GM19467 (cell line): ENCODE results near the gene NFIA.

Experiments
- ATAC-seq: cut with Tn5 transposase; IDR thresholded peaks from one replicate; pipeline ENCODE4 v1.9.1; 2021; ENCODE audit warnings: mild to moderate bottlenecking, moderate library complexity; ENCODE audit not compliant: unreplicated experiment

Gene NFIA

DNA sequence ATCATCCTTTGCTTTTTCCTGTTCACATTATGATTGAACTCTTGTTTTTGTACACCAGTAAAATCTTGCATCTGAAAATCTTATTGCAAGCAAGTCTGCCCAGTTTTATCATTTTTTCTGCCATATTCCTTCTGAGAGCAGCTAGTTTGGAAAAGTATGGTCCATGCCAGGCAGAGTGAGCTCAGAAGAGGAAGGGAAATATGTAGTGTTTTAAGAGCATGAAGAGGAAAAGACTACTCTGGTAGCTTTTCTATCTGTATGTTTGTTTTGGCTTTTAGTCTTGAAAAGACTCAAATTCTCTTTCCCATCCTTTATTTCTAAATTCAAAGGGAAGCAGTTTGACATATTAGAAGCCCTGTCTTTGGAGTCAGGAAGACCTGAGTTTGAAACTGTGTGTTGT lies 125.8 kb downstream of the NFIA start:
- ATAC-seq: no peak

DNA sequence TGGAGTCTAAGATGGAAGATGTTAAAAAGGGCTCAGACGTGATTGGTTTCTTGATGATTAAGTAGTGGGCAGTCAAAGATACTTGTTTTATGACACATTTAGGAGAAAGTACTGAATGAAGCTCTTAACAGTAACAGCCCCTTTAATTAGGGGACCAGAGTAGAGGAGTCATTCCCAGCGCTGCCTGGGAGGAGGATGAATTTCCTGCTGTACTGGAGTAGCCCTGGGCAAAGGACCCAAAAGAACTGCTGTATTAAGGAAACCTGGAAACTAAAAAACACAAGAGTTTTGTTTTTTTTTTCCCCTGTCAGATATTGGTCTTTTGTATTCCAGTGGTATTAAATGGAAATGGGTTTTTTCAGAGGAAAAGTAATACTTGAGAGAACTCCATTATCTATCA lies 126.5 kb downstream of the NFIA start:
- ATAC-seq: no peak

GRCh38 chr1:61210435-61211154 lies 128.2 kb downstream of the NFIA start:
- ATAC-seq: no peak

GRCh38 chr1:61213245-61214011 lies 131.1 kb downstream of the NFIA start:
- ATAC-seq: no peak

GRCh38 chr1:61215119-61215518 lies 132.8 kb downstream of the NFIA start:
- ATAC-seq: no peak

GRCh38 chr1:61215676-61216289 lies 133.4 kb downstream of the NFIA start:
- ATAC-seq: no peak

GRCh38 chr1:61220536-61220935 lies 138.2 kb downstream of the NFIA start:
- no peak for ATAC-seq

GRCh38 chr1:61221642-61222041 lies 139.3 kb downstream of the NFIA start:
- no peak for ATAC-seq

DNA sequence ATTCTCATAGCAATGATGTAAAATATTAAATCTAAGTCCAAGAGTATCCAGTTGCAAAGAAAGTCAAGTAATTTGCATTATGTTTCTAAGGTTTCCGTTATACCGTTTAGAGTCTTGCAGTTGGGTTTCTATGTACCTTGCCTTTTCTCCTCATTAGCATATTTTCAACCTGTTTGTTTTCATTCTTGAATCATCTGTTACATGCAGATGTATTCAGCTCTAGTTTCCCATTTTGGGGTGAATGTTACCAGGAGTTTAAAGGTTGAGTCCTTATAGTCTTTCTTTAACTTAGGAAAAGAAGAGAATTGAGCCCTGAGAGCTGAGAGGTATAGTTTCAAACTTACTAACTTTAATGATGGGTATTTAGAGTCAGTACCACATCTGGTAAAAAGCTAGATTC lies 139.9 kb downstream of the NFIA start:
- ATAC-seq: no peak

DNA sequence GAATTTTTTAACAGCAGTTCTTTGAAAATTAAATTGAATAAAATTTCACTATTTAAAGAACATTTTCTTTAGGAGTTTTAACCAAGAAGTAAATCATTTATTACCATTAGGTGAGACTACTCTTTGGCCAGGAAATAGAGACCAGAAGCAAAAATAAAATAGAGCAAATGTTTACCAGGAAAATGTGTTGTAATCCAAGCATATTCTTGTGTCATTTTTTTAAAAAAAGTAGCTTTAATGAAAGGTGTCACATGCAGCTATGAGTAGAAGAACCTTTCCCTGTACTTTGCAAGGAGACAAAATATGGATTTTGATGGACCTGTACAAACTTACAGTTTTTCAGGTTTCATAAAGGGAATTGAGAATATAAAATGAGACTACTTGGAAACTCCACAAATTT lies 140.8 kb downstream of the NFIA start:
- no peak for ATAC-seq

DNA sequence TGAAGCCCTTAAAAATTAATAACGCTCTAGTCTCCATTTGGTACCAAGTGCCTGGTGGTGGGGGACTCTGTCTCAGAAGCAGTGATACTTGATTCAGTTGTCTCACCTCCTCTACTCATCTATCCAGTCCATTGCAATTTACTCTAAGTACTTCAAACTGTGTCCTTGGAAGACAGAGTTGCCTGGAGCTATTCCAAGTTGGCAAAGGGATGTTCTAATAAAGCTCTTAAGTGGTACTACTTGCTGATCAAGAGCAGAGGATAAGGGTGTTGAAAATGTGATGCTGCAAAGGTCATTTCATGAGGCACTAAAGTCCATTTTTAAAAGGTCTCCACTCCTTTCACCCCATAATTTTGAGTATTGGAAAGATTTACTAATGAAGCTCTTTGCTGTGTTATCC lies 142.2 kb downstream of the NFIA start:
- no peak for ATAC-seq

- ATAC-seq: no peak
Measured at GRCh38 chr1:61225478-61225877, 143.1 kb downstream of the NFIA start.

DNA sequence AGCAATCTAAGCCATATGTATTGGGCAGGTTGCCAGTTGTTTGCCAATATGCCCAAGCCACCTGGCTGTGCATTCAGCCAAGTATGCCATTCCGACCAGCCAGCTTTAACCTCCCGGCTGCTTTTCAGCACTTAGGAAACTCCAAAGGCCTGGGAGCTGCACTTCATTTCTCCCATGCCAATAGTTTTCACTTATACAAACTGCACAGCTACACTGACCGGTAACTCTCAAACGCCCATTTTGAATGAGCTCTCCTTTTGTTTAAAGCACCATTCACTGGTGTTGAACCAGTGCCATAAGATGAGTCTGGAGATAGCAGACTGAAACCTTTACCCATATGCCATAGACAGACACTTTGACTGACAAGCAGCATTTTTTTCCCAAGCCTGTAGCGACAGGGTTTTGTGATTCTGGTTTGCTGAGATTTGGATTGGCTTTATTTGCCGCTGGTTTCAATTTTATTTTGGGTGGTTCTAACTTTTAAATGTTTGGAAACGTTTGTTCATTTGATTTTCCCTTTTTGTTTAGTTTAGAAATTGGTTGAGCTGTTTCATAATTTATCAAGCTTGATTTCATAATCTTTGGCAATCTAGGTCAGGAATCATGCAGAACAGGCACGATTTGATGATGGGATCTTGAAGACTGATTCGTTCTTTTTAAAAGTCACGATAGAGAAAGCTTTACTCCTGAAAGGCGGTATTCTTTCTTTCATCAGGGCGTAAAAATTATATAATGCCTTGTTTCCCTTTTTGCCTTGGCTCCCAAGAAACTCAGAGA lies 144.6 kb downstream of the NFIA start:
- no peak for ATAC-seq

GRCh38 chr1:61227857-61228550 lies 145.6 kb downstream of the NFIA start:
- ATAC-seq: no peak

DNA sequence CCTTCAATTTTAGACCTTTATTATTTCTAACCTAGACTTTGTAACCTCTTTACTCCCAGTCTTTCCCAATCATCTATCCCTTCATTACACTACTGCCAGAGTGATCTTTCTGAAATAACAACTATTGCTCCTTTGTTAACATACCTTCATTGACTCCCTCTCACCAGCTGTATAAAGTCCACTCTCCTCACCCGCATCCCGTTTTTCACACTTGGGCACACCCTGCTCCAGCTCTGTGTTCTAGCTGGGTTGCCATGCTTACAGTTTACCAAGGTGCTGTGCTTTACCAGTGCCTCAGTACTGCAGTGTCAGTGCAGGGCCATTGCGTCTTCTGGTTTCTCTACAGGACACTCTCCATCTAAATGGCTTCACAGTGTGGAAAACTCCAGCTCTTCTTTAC lies 148.2 kb downstream of the NFIA start:
- ATAC-seq: no peak

GRCh38 chr1:61231795-61232194 lies 149.4 kb downstream of the NFIA start:
- no peak for ATAC-seq

GRCh38 chr1:61233121-61233660 lies 150.8 kb downstream of the NFIA start:
- no peak for ATAC-seq

DNA sequence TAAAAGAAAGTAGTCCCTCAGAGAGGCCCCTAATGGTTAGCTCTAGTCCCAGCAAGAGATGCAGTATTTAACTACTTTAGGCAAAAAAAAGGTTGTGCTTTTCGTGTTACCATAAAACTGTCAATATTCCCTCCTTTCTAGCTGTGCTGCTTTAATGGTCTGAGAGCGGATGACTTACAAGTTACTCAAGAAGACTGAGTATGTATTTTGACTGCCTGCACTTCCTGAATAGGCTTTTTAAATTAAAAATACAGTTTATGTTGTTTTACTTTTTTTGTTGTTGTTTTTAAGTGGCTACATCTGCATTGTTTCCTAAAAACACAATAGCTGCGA lies 152.2 kb downstream of the NFIA start:
- no peak for ATAC-seq

DNA sequence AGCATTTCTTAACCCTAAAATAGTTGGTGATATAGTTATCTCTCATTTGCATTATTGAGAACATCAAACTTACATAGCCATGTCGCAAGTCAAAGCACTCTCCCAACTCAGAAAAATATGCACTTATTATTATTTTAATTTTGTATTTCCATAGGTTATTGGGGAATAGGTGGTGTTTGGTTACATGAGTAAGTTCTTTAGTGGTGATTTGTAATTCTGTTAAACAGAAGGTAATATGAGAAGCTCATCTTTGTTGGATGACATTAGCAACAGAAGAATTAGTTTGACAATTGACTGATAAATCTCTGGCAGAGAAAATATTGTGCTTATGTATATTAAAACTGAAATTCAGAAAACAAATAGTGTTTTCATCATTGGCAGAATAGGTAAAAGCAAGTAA lies 154.8 kb downstream of the NFIA start:
- ATAC-seq: no peak

DNA sequence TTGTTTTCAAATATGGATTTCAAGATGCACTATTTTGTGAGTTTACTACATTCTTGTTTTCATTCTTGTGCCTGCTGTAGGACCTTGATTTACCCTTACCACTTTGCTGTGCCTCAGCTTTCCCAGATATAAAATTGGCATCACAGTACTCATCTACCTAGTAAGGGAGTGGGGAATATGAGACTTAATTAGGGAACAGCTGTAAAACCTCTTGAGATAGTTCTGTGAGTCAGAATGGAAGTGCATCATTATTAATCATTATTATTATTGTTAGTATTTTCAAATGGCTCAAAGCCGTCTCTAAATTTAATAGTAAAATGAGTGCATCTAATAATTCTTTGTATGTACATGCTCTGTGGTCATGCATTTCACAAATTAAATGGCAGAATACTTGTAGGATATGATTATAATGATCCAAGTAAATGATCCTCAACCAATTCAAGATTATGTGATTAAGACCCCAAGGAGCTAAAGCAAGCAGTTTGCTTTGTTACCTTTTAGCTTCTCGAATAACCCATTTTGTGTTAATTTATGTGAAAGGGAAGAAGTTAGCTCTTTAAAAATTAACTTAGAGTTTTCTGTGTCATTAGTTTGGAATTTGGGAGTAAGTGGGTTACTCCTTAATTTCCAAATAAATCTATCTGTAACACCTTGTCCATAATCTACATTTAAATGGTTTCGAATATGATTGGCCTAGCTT lies 155.4 kb downstream of the NFIA start:
- no peak for ATAC-seq
